ENCODE data around the gene RYK.
"Not testable (repeated sequence)": the region's sequence is repeated elsewhere in the genome, so short reads cannot be mapped to it uniquely, and the experiment has no call there.

Gene RYK

GRCh38 chr3:134250717-134251220, at the start of gene RYK:
Gene RYK (minus strand): TSS chr3:134250859. CDS start chr3:134250654, 205 bp downstream.
- peak; percentile 50 for DNase-seq (ENCODE audit: low read depth)

- DNase-seq (ENCODE audit: low read depth), result no peak
These were observed 49.2 kb upstream of the RYK start for GRCh38 chr3:134299888-134300206.

- no peak for DNase-seq (ENCODE audit: low read depth)
These were observed 48.7 kb upstream of the RYK start for GRCh38 chr3:134299185-134299887.

- DNase-seq (ENCODE audit: low read depth), result no peak
These were observed 47.6 kb upstream of the RYK start for GRCh38 chr3:134298249-134298648.

GRCh38 chr3:134296616-134297015, 46.0 kb upstream of the RYK start:
- DNase-seq (ENCODE audit: low read depth), result no peak

GRCh38 chr3:134295930-134296329, 45.3 kb upstream of the RYK start:
- DNase-seq (ENCODE audit: low read depth), result no peak

- DNase-seq (ENCODE audit: low read depth), result peak; percentile 20
These were observed 43.9 kb upstream of the RYK start for GRCh38 chr3:134294302-134295280.

- no peak for DNase-seq (ENCODE audit: low read depth)
These were observed 40.9 kb upstream of the RYK start for GRCh38 chr3:134291319-134292254.

- DNase-seq (ENCODE audit: low read depth), result no peak
These were observed 36.9 kb upstream of the RYK start for GRCh38 chr3:134287512-134287911.

GRCh38 chr3:134284438-134284837, 33.8 kb upstream of the RYK start:
- DNase-seq (ENCODE audit: low read depth), result no peak

GRCh38 chr3:134282659-134283047, 32.0 kb upstream of the RYK start:
- DNase-seq (ENCODE audit: low read depth), result no peak

GRCh38 chr3:134281912-134282658, 31.4 kb upstream of the RYK start:
- no peak for DNase-seq (ENCODE audit: low read depth)

- no peak for DNase-seq (ENCODE audit: low read depth)
These were observed 28.8 kb upstream of the RYK start for GRCh38 chr3:134279466-134279865.

GRCh38 chr3:134277066-134277660, 26.5 kb upstream of the RYK start:
- no peak for DNase-seq (ENCODE audit: low read depth)

- no peak for DNase-seq (ENCODE audit: low read depth)
These were observed 25.4 kb upstream of the RYK start for GRCh38 chr3:134276086-134276485.

- DNase-seq (ENCODE audit: low read depth), result not testable (repeated sequence)
These were observed 24.5 kb upstream of the RYK start for GRCh38 chr3:134275110-134275509.

- no peak for DNase-seq (ENCODE audit: low read depth)
These were observed 23.9 kb upstream of the RYK start for GRCh38 chr3:134274571-134274970.

GRCh38 chr3:134267996-134268395, 17.3 kb upstream of the RYK start:
- no peak for DNase-seq (ENCODE audit: low read depth)

- DNase-seq (ENCODE audit: low read depth), result no peak
These were observed 10.3 kb upstream of the RYK start for GRCh38 chr3:134260987-134261386.

- no peak for DNase-seq (ENCODE audit: low read depth)
These were observed 8.2 kb upstream of the RYK start for GRCh38 chr3:134258761-134259347.
